ENCODE results near the gene DDTL. TPM values are rescaled to one million over a fixed set of nuclear protein-coding genes. Genes with fewer than 3 reads are reported as not detected.

DDTL gene
- total RNA-seq, 2 donors from 2014 or later: 0.95 to 3.4 TPM

DNA sequence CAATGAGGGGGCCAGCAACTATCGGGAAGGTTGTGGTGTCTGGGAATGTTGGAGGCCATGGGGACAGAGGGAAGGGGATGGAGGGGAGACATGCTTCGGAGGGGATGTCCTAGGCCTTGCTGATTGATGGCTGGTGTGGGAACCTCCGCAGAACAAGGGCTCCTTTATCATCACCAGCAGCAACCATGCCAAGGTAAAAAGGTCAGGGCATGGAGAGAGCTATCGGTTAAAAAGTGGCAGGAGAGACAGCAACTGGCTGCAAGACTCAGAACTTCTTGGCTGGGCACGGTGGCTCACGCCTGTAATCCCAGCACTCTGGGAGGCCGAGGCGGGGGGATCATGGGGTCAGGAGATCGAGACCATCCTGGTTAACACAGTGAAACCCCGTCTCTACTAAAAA, 35.6 kb downstream of the DDTL start:
- Mint-ChIP-seq H3K4me3 (no peak overlapping the region), H3K9me3 (no peaks in the 10 kb centered on the region), H3K4me1 (ENCODE audit: low read depth) (no peaks in the 10 kb centered on the region), H3K27ac (no peak overlapping the region), H3K27me3 (ENCODE audit: low read depth) (no peaks in the 10 kb centered on the region), H3K36me3 (ENCODE audit: insufficient read depth in 2 of 2) (no peaks in the 10 kb centered on the region)
- no peak for ATAC-seq (replicated peaks in 1 of 2)
- no peak for DNase-seq

DNA sequence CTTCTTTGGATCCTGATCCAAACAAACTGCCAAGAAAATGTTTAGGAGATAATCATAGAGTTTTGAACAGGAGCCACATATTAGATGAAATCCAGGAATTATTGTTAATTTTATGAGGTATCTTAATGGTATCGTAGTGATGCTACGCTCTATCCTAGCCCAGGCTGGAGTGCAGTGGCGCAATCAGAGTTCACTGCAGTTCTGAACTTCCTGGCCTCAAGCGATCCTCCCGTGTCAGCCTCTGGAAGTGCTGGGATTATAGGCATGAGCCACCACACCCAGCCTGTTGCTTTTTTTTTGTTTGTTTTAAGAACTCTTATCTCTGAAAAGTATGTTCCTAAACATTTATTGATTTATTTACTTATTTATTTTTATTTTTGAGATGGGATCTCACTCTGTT, 36.2 kb downstream of the DDTL start:
- Mint-ChIP-seq H3K4me3 (no peak overlapping the region), H3K9me3 (no peaks in the 10 kb centered on the region), H3K27me3 (ENCODE audit: low read depth) (no peaks in the 10 kb centered on the region), H3K27ac (no peak overlapping the region), H3K36me3 (ENCODE audit: insufficient read depth in 2 of 2) (no peaks in the 10 kb centered on the region), H3K4me1 (ENCODE audit: low read depth) (no peaks in the 10 kb centered on the region)
- ATAC-seq (replicated peaks in 1 of 2) (no peak), DNase-seq (no peak)

GRCh38 chr22:24003887-24004286, 37.2 kb downstream of the DDTL start:
- ATAC-seq (replicated peaks in 1 of 2): no peak
- no peak overlapping the region for H3K27ac Mint-ChIP-seq
- DNase-seq: no peak
- H3K4me1 Mint-ChIP-seq (ENCODE audit: low read depth): no peaks in the 10 kb centered on the region
- H3K9me3 Mint-ChIP-seq: no peaks in the 10 kb centered on the region
- no peaks in the 10 kb centered on the region for H3K36me3 Mint-ChIP-seq (ENCODE audit: insufficient read depth in 2 of 2)
- H3K4me3 Mint-ChIP-seq: no peak overlapping the region
- no peaks in the 10 kb centered on the region for H3K27me3 Mint-ChIP-seq (ENCODE audit: low read depth)

- H3K27ac Mint-ChIP-seq: no peak within 1 kb of the TSS
- ATAC-seq (replicated peaks in 1 of 2): no peak
Measured at GRCh38 chr22:24005201-24005600, 38.5 kb downstream of the DDTL start, which contains the start of gene GSTT4. Gene GSTT4 (minus strand): TSS chr22:24005453. CDS start chr22:24005356, 97 bp downstream.

DNA sequence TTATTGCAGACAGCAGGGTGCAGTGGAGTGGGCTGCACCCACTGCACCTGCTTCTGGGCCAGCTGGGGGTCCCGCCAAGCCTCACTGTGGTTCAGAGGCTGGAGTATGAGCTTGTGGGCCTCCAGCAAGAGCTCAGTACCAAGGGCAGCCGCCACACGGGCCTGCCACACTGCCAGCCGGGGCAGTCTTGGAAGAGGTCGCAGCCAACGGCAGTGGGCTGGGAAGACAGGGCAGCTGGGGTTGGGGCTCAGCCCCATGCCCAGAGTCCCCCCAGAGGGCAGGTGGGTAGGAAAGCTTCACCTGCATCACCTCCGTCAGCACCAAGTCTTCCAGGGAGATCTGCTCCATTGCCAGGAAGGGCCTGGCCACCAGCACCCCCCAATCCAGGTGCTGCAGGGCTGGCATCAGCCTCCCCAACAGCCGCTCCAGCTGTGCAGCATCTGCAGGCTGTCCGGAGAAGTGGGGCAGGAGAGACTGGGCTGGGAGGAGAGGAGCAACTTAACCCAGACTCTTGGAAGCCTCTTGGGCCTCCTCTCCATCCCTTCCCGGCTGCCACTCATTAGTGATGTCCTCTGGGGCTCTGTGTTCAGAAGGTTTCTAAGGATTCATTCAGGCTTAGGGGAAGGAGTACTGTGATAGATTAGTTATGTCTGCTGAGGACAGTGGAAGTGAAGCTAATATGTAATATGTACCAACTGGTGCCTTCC, 39.7 kb downstream of the DDTL start:
- DNase-seq: no peak
- H3K4me1 Mint-ChIP-seq (ENCODE audit: low read depth): peaks cover 13% of the 10 kb centered on the region

More at GRCh38 chr22:24005201-24005600, 38.5 kb downstream of the DDTL start, which contains the start of gene GSTT4:
- Mint-ChIP-seq H3K4me3 (no peak within 1 kb of the TSS), H3K9me3 (no peaks in the 10 kb centered on the region), H3K36me3 (ENCODE audit: insufficient read depth in 2 of 2) (no peaks in the 10 kb centered on the region), H3K4me1 (ENCODE audit: low read depth) (peaks cover 5% of the 10 kb centered on the region), H3K27me3 (ENCODE audit: low read depth) (no peaks in the 10 kb centered on the region)
- DNase-seq: no peak

GRCh38 chr22:24006914-24007214, 40.2 kb downstream of the DDTL start:
- no peak for ATAC-seq (replicated peaks in 1 of 2)
- Mint-ChIP-seq H3K4me1 (ENCODE audit: low read depth) (peaks cover 13% of the 10 kb centered on the region), H3K27me3 (ENCODE audit: low read depth) (no peaks in the 10 kb centered on the region), H3K27ac (no peak overlapping the region), H3K4me3 (no peak overlapping the region), H3K36me3 (ENCODE audit: insufficient read depth in 2 of 2) (no peaks in the 10 kb centered on the region), H3K9me3 (no peaks in the 10 kb centered on the region)
- DNase-seq: no peak

More for the DNA sequence above, 39.7 kb downstream of the DDTL start:
- Mint-ChIP-seq H3K36me3 (ENCODE audit: insufficient read depth in 2 of 2) (no peaks in the 10 kb centered on the region), H3K4me3 (no peak overlapping the region), H3K27ac (no peak overlapping the region), H3K27me3 (ENCODE audit: low read depth) (no peaks in the 10 kb centered on the region), H3K9me3 (no peaks in the 10 kb centered on the region)
- no peak for ATAC-seq (replicated peaks in 1 of 2)

GRCh38 chr22:24007253-24008021, 40.7 kb downstream of the DDTL start:
- DNase-seq: no peak
- H3K9me3 Mint-ChIP-seq: no peaks in the 10 kb centered on the region
- no peak for ATAC-seq (replicated peaks in 1 of 2)
- no peaks in the 10 kb centered on the region for H3K36me3 Mint-ChIP-seq (ENCODE audit: insufficient read depth in 2 of 2)
- H3K27ac Mint-ChIP-seq: no peak overlapping the region
- no peaks in the 10 kb centered on the region for H3K27me3 Mint-ChIP-seq (ENCODE audit: low read depth)
- no peak overlapping the region for H3K4me3 Mint-ChIP-seq
- H3K4me1 Mint-ChIP-seq (ENCODE audit: low read depth): peaks cover 16% of the 10 kb centered on the region

DNA sequence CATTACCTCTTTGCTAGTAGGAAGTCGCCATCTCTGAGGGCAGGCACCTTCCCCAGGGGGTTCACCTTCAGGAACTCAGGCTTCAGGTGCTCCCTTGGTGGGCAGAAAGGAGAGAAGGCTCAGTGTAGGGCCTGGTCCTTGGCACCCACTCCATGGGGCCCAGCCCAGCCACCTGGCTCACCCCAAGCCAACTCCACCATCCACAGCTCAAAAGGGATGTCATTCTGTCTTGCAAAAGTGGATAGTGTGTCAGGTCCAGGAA, 41.3 kb downstream of the DDTL start:
- H3K4me3 Mint-ChIP-seq: no peak overlapping the region
- ATAC-seq (replicated peaks in 1 of 2) (no peak), DNase-seq (no peak)
- H3K27ac Mint-ChIP-seq: no peak overlapping the region
- H3K9me3 Mint-ChIP-seq: no peaks in the 10 kb centered on the region
- peaks cover 19% of the 10 kb centered on the region for H3K4me1 Mint-ChIP-seq (ENCODE audit: low read depth)
- no peaks in the 10 kb centered on the region for H3K36me3 Mint-ChIP-seq (ENCODE audit: insufficient read depth in 2 of 2)
- no peaks in the 10 kb centered on the region for H3K27me3 Mint-ChIP-seq (ENCODE audit: low read depth)

GRCh38 chr22:24008381-24009226, 41.9 kb downstream of the DDTL start:
- ATAC-seq (replicated peaks in 1 of 2) (no peak), DNase-seq (no peak)
- no peak overlapping the region for H3K4me3 Mint-ChIP-seq

DNA sequence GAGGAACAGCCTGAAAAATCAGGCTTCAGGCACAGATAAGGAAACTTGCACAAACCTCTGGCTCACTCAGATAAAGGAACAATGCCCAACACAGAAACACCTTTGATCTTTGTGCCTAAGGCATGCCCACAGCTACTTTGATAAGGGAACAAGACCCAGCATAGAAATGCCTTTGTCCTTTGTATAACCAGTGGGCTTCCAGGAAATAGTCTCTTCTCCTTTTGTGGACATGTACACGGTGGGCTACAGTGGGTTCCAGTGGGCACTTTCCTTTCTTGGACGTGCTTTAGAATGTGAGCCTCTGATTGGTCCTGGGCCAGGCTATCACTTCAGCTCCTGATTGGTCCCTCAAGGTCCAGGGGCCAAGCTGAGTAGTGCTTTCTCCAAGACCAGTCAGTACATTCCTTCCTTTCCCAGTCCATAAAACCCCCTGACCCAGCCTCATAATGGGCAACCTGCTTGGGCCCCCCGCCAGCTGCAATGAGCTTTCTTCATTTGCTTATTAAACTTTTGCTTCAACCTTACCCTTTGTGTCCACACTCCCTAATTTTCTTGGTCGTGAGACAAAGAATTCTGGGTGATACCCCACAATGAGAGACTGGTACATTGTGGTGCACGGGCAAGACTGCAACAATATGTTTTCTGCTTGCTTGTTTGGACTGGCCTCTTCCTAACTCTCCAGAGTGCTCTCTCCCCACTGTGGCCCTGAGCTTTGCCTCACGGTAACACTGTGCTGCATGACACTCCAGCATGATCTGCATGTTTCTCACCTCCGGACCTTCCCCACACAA, 42.7 kb downstream of the DDTL start:
- no peak overlapping the region for H3K4me3 Mint-ChIP-seq
- H3K27ac Mint-ChIP-seq: no peak overlapping the region
- no peaks in the 10 kb centered on the region for H3K9me3 Mint-ChIP-seq
- H3K27me3 Mint-ChIP-seq (ENCODE audit: low read depth): no peaks in the 10 kb centered on the region
- ATAC-seq (replicated peaks in 1 of 2) (no peak), DNase-seq (no peak)
- H3K36me3 Mint-ChIP-seq (ENCODE audit: insufficient read depth in 2 of 2): no peaks in the 10 kb centered on the region
- peaks cover 33% of the 10 kb centered on the region for H3K4me1 Mint-ChIP-seq (ENCODE audit: low read depth)

More at GRCh38 chr22:24008381-24009226, 41.9 kb downstream of the DDTL start:
- H3K9me3 Mint-ChIP-seq: no peaks in the 10 kb centered on the region
- H3K4me1 Mint-ChIP-seq (ENCODE audit: low read depth): peaks cover 24% of the 10 kb centered on the region
- no peak overlapping the region for H3K27ac Mint-ChIP-seq
- H3K27me3 Mint-ChIP-seq (ENCODE audit: low read depth): no peaks in the 10 kb centered on the region
- H3K36me3 Mint-ChIP-seq (ENCODE audit: insufficient read depth in 2 of 2): no peaks in the 10 kb centered on the region

GRCh38 chr22:24010018-24010391, 43.3 kb downstream of the DDTL start:
- ATAC-seq (replicated peaks in 1 of 2) (no peak), DNase-seq (no peak)
- Mint-ChIP-seq H3K4me1 (ENCODE audit: low read depth) (peaks cover 37% of the 10 kb centered on the region), H3K27me3 (ENCODE audit: low read depth) (no peaks in the 10 kb centered on the region), H3K27ac (no peak overlapping the region), H3K9me3 (no peaks in the 10 kb centered on the region), H3K36me3 (ENCODE audit: insufficient read depth in 2 of 2) (no peaks in the 10 kb centered on the region), H3K4me3 (peak overlapping the region in 1 of 2 donors; percentile 31)

DNA sequence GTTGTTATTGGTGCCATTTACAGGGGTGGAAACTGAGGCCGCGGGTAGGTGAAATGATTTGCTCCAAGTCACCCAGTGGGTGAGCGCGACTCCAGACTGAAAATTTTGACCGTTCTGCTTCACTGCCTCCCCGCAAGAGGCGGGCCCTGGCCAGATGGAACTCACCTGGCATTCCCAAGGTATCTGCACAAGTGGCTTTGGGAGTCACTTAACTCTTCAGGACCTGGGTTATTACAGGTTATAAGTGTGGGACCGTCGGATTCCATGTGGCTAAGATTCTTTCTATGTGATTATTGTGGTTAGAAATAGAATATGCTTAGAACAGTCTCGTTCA, 45.0 kb downstream of the DDTL start:
- H3K4me1 Mint-ChIP-seq (ENCODE audit: low read depth): peaks cover 37% of the 10 kb centered on the region
- peaks cover 0 to 1% of the 10 kb centered on the region in 2 donors for H3K9me3 Mint-ChIP-seq
- no peaks in the 10 kb centered on the region for H3K27me3 Mint-ChIP-seq (ENCODE audit: low read depth)
- peaks cover 0 to 5% of the 10 kb centered on the region in 2 donors for H3K36me3 Mint-ChIP-seq (ENCODE audit: insufficient read depth in 2 of 2)
- peak overlapping the region; percentile 85 for H3K27ac Mint-ChIP-seq
- DNase-seq (no peak), ATAC-seq (replicated peaks in 1 of 2) (no peak)
- peak overlapping the region; percentile 94 for H3K4me3 Mint-ChIP-seq

DNA sequence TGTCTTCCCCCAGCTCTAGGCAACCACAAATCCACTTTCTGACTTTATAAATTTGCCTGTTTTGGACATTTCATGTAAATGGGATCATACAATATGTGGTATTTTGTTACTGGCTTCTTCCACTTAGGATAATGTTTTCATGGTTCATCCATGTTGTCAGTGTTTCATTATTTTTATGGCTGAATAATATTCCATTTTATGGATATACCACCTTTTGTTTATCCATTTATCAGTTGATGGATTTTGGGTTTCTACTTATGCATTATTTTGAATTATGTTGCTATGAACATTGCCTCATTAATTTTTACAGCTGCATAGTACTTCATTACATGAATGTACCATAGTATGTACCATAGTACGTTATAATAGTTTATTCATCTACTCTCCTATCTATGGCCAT, 49.5 kb downstream of the DDTL start:
- DNase-seq (no peak), ATAC-seq (replicated peaks in 1 of 2) (no peak)
- Mint-ChIP-seq H3K36me3 (ENCODE audit: insufficient read depth in 2 of 2) (peaks cover 4 to 11% of the 10 kb centered on the region in 2 donors), H3K4me3 (no peak overlapping the region), H3K4me1 (ENCODE audit: low read depth) (peaks cover 36% of the 10 kb centered on the region), H3K9me3 (peaks cover 0 to 1% of the 10 kb centered on the region in 2 donors), H3K27ac (no peak overlapping the region), H3K27me3 (ENCODE audit: low read depth) (no peaks in the 10 kb centered on the region)
